ENCODE data around the gene NPY4R.
"Not testable (repeated sequence)": the region's sequence is repeated elsewhere in the genome, so short reads cannot be mapped to it uniquely, and the experiment has no call there.

DNA sequence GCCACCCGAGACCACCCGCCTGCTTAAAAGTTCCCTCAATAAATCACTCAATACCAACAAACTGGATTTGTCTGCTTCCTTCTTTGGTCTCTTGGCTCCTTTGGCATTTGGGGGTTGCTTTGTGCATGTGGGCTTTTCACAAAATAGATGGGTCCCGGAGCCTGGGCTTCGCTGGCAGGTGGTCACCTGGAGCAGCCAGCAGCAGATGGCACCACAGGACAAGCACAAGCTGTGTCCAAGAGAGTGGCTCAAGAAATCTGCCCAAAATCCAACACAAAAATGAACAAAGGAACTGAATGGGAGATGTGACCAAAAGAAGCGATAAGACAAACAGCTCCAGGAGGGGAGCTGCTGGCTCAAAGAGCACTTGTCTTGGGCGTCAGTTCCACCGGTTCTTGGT is 6.2 kb downstream of the NPY4R start:
- TF ChIP-seq, protein P1, sequence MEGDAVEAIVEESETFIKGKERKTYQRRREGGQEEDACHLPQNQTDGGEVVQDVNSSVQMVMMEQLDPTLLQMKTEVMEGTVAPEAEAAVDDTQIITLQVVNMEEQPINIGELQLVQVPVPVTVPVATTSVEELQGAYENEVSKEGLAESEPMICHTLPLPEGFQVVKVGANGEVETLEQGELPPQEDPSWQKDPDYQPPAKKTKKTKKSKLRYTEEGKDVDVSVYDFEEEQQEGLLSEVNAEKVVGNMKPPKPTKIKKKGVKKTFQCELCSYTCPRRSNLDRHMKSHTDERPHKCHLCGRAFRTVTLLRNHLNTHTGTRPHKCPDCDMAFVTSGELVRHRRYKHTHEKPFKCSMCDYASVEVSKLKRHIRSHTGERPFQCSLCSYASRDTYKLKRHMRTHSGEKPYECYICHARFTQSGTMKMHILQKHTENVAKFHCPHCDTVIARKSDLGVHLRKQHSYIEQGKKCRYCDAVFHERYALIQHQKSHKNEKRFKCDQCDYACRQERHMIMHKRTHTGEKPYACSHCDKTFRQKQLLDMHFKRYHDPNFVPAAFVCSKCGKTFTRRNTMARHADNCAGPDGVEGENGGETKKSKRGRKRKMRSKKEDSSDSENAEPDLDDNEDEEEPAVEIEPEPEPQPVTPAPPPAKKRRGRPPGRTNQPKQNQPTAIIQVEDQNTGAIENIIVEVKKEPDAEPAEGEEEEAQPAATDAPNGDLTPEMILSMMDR (IDR thresholded peaks at IDR 0.05; ENCODE audit: insufficient read depth, low read depth, low read length) = not testable (repeated sequence)
- not testable (repeated sequence) for TF ChIP-seq EZH2 (IDR thresholded peaks at IDR 0.05; ENCODE audit: insufficient read depth, low read length)

Measured in astrocyte (in vitro differentiated cells and primary cell).